ENCODE measurements around the gene CTTNBP2.

GRCh38 chr7:117707080-117707479 lies 166.2 kb downstream of the CTTNBP2 start:
- no peak for TF ChIP-seq GATA2 (IDR thresholded peaks at IDR 0.05; ENCODE audit: low read depth, low read length)
- no peak for TF ChIP-seq GATA3 (IDR thresholded peaks at IDR 0.05; ENCODE audit: low read depth, low read length)

Data from SH-SY5Y (cell line).